Tibial nerve (tissue), 3 donors: ENCODE data around the gene MBP.

Experiments
- POLR2A ChIP-seq, 2 donors: fragments of 450-650 bp; IDR thresholded peaks; one replicate each; pipeline ENCODE4 v1.6.1; 2017; ENCODE audit warnings: antibody characterized with exemption in 2 of 2, mild to moderate bottlenecking in 2 of 2, moderate library complexity in 2 of 2
- TF ChIP-seq, protein P1 (sequence below), 5 experiments: fragments of 200-600 bp in 3 of 5; fragments of 450-650 bp in 2 of 5; sonication (generic) in 3 of 5; IDR thresholded peaks; one replicate each; pipeline ENCODE4 v1.5.1; 2016 to 2019; ENCODE audit warnings: antibody characterized with exemption in 5 of 5, mild to moderate bottlenecking in 3 of 5, moderate library complexity in 2 of 5

DNA sequence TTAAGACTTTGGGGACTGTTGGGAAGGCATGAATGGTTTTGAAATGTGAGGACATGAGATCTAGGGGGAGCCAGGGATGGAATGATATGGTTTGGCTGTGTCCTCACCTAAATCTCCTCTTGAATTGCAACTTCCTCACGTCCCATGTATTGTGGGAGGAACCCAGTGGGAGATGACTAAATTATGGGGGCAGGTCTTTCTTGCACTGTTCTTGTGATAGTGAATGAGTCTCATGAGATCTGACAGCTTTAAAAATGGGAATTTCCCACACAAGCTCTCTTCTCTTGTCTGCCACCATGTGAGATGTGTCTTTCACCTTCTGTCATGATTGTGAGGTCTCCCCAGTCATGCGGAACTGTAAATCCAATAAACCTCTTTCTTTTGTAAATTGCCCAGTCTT, 11.5 kb upstream of the MBP start:
- TF ChIP-seq, protein P1, sequence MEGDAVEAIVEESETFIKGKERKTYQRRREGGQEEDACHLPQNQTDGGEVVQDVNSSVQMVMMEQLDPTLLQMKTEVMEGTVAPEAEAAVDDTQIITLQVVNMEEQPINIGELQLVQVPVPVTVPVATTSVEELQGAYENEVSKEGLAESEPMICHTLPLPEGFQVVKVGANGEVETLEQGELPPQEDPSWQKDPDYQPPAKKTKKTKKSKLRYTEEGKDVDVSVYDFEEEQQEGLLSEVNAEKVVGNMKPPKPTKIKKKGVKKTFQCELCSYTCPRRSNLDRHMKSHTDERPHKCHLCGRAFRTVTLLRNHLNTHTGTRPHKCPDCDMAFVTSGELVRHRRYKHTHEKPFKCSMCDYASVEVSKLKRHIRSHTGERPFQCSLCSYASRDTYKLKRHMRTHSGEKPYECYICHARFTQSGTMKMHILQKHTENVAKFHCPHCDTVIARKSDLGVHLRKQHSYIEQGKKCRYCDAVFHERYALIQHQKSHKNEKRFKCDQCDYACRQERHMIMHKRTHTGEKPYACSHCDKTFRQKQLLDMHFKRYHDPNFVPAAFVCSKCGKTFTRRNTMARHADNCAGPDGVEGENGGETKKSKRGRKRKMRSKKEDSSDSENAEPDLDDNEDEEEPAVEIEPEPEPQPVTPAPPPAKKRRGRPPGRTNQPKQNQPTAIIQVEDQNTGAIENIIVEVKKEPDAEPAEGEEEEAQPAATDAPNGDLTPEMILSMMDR (IDR thresholded peaks at IDR 0.05): no peak
- no peak for TF ChIP-seq POLR2A (IDR thresholded peaks at IDR 0.05)
